ENCODE results near the gene RASGRP4. TPM values are rescaled to one million over a fixed set of nuclear protein-coding genes. Genes with fewer than 3 reads are reported as not detected.

RASGRP4 gene
- polyA plus RNA-seq, 2 of the 4 experiments (the other 2 are of a cell fraction), result 0.22 to 0.30 TPM

DNA sequence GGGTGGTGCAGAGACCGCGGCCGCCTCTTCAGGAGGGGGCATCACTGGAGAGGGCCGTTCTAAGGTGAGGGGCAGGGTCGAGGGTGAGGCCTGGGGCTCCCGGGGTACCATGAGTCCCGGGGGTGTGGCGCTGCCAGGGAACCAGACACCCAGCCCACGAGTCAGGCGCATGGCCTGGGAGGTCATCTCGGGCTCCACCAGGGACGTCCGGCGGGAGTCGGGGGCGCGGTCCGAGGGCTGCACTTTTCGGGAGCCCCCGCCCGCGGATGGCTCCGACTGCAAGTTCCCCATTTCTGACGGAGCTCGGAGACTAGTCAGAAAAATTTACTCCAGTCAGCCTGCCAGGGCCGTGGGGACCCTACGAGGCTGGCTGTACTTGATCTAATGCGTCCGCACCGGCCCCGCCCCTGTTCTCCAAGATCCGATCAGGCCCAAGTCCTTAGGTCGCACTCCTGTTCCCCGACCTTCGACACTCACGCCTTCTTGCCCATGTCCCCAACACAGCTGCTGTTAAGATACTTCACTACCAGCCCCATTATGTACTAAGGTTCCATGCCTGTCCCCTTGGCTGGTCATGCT is 39.0 kb downstream of the RASGRP4 start:
- TF ChIP-seq CHD2 (IDR thresholded peaks at IDR 0.05; ENCODE audit: low read length, partially characterized antibody) (no peak), NR3C1 (IDR thresholded peaks at IDR 0.05) (no peak), FOSL2 (IDR thresholded peaks at IDR 0.05) (no peak), FOSL2 (CRISPR knock-in tag; IDR thresholded peaks at IDR 0.05) (no peak), JUNB (IDR thresholded peaks at IDR 0.05) (no peak)
- H3K4me1 ChIP-seq, result peaks cover 28% of the 10 kb centered on the region
- H3K27ac ChIP-seq, result peak overlapping the region in 1 of 2 experiments; percentile 90; a peak in 3 of 6 replicates
- ChIA-PET POLR2A (interaction anchor here (0.5 to 3.4 kb wide), 14 partner anchors 9 to 544 kb away, joined by 3 to 89 read pairs (median 8); partner anchors contain the start of genes C19orf33, CATSPERG, EIF3K and FAM98C), CTCF (interaction anchor here (0.6 to 12.4 kb wide), 15 partner anchors 9 to 589 kb away, joined by 3 to 254 read pairs (median 4); partner anchors contain the start of genes C19orf33, CATSPERG, FAM98C and MRPS12)
- FAIRE-seq (no peak), DNase-seq (ENCODE audit: low read depth in 1 of 2, low spot score in 1 of 2) (no peak), ATAC-seq (no peak)
- WGBS (ENCODE audit: missing lambda C conversion rate), result 91% methylated on average over 36 of the region's 36 CpGs
- no peaks in the 10 kb centered on the region for H3K9me3 ChIP-seq
- peak overlapping the region; percentile 86 for H3K4me2 ChIP-seq
- peak overlapping the region; percentile 61 for H3K4me3 ChIP-seq

DNA sequence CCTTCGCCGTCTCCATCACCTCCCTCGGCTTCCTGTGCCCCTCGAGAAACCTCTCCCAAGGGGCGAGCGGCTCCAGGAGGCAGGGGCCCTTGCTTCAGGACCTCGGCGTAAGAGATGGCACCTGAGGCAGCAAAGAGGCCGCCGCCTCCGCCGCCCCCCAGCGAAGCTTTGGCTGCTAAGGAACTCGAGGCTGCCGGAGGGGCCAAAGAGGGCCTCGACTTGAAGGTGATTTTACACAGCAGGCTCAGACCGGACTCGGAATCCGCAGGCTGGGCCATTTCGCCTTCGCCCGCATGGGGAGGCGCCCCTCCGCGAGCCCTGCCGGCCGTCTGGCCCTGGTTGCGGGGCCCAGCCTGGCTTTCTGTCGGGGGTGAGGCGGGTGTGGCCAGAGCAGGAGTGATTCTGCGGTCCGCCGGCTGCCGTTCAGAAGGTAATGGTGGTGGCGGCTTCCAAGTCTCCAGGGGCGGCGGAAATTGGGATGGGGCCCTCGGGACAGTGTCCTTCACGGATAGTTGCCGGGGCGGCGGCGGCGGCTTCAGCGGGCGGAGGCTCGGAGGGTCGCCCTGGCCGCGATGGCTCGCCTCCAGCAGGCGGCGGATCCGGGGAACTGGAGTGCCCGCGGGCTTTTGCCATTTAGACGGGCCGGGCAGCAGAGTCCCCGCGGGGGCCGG is 39.6 kb downstream of the RASGRP4 start:
- ATAC-seq, result no peak
- H3K4me3 ChIP-seq, result no peak overlapping the region
- no peak for DNase-seq (ENCODE audit: low read depth in 1 of 2, low spot score in 1 of 2)
- H3K27ac ChIP-seq, result no peak overlapping the region
- ChIA-PET CTCF (interaction anchor here (0.6 to 12.4 kb wide), 9 partner anchors 11 to 487 kb away, joined by 3 to 254 read pairs (median 17); partner anchors contain the start of genes FAM98C and PSMD8), POLR2A (interaction anchor here (1.9 kb wide), 1 partner anchor 25 kb away, joined by 10 read pairs; no protein-coding TSS in a partner anchor)
- H3K9me3 ChIP-seq, result no peaks in the 10 kb centered on the region
- TF ChIP-seq RARB (CRISPR knock-in tag; IDR thresholded peaks at IDR 0.05), result no peak
- no peak for TF ChIP-seq EHF (CRISPR knock-in tag; IDR thresholded peaks at IDR 0.05)
- TF ChIP-seq, protein P1, sequence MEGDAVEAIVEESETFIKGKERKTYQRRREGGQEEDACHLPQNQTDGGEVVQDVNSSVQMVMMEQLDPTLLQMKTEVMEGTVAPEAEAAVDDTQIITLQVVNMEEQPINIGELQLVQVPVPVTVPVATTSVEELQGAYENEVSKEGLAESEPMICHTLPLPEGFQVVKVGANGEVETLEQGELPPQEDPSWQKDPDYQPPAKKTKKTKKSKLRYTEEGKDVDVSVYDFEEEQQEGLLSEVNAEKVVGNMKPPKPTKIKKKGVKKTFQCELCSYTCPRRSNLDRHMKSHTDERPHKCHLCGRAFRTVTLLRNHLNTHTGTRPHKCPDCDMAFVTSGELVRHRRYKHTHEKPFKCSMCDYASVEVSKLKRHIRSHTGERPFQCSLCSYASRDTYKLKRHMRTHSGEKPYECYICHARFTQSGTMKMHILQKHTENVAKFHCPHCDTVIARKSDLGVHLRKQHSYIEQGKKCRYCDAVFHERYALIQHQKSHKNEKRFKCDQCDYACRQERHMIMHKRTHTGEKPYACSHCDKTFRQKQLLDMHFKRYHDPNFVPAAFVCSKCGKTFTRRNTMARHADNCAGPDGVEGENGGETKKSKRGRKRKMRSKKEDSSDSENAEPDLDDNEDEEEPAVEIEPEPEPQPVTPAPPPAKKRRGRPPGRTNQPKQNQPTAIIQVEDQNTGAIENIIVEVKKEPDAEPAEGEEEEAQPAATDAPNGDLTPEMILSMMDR (IDR thresholded peaks at IDR 0.05), result no peak
- no peak for TF ChIP-seq PHF8 (IDR thresholded peaks at IDR 0.05; ENCODE audit: borderline replicate concordance, low read depth)
- no peak for TF ChIP-seq FOXS1 (CRISPR knock-in tag; IDR thresholded peaks at IDR 0.05)
- TF ChIP-seq, protein P2, sequence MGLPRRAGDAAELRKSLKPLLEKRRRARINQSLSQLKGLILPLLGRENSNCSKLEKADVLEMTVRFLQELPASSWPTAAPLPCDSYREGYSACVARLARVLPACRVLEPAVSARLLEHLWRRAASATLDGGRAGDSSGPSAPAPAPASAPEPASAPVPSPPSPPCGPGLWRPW (IDR thresholded peaks at IDR 0.05), result no peak
- TF ChIP-seq ESRRA (IDR thresholded peaks at IDR 0.05; ENCODE audit: borderline replicate concordance, low read length), result no peak
- TF ChIP-seq ZFP36 (IDR thresholded peaks at IDR 0.05; ENCODE audit: borderline replicate concordance, partially characterized antibody), result no peak
- no peak for TF ChIP-seq HOXB13 (CRISPR knock-in tag; IDR thresholded peaks at IDR 0.05; ENCODE audit: low read depth)
- no peak for TF ChIP-seq NPAS2 (CRISPR knock-in tag; IDR thresholded peaks at IDR 0.05; ENCODE audit: borderline replicate concordance)
- TF ChIP-seq, protein P3, sequence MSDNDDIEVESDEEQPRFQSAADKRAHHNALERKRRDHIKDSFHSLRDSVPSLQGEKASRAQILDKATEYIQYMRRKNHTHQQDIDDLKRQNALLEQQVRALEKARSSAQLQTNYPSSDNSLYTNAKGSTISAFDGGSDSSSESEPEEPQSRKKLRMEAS (IDR thresholded peaks at IDR 0.05), result no peak
- no peak for TF ChIP-seq ZC3H11A (IDR thresholded peaks at IDR 0.05)
- TF ChIP-seq POLR2AphosphoS2 (conservative IDR thresholded peaks at IDR 0.05; ENCODE audit: low read length), result no peak
- WGBS (ENCODE audit: missing lambda C conversion rate), result 92% methylated on average over 61 of the region's 61 CpGs
- peaks cover 22% of the 10 kb centered on the region for H3K4me1 ChIP-seq
- FAIRE-seq, result no peak
- H3K4me2 ChIP-seq, result no peak overlapping the region

DNA sequence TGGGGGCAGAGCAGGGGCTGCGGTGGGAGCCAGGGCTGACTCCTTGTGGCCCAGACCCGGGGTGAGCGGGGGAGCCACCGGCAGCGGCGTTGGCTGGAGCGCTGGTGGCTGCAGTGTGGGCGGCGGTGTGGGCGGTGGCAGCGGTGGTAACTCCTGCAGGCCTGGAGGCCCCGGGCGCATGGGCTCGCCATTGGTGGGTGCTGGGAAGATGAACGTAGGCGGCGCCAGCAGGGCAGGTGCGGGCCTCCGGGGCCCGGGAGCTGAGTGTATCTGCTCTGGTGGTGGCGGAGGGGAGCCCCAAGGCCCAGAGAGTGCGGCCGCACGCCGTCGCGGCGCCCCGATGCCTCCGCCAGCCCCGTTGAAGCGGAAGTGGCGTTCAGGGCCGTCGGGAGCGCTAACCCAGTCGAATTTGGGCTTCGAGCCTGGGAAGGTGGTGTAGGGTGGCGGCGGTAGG is 40.2 kb downstream of the RASGRP4 start:
- ChIA-PET POLR2A (interaction anchor here (2.5 kb wide), 1 partner anchor 11 kb away, joined by 28 read pairs; the partner anchor contains the start of gene PSMD8), CTCF (interaction anchor here (0.7 to 12.4 kb wide), 18 partner anchors 11 to 487 kb away, joined by 3 to 254 read pairs (median 10); partner anchors contain the start of genes CATSPERG, FAM98C and PSMD8)
- WGBS (ENCODE audit: missing lambda C conversion rate), result 95% methylated on average over 40 of the region's 40 CpGs
- ATAC-seq (no peak), FAIRE-seq (no peak), DNase-seq (ENCODE audit: low read depth in 1 of 2, low spot score in 1 of 2) (no peak)
- H3K4me3 ChIP-seq, result no peak overlapping the region
- peaks cover 22% of the 10 kb centered on the region for H3K4me1 ChIP-seq
- no peak overlapping the region for H3K4me2 ChIP-seq
- H3K27ac ChIP-seq, result no peak overlapping the region
- TF ChIP-seq, protein P3 (IDR thresholded peaks at IDR 0.05), result no peak
- 0 out of 2 replicates have a peak, but pooled peaks have one; percentile 27 for TF ChIP-seq HOXA7 (CRISPR knock-in tag; IDR thresholded peaks at IDR 0.05)
- no peak for TF ChIP-seq EHMT2 (IDR thresholded peaks at IDR 0.05; ENCODE audit: low read depth)
- TF ChIP-seq CHD2 (IDR thresholded peaks at IDR 0.05; ENCODE audit: low read length, partially characterized antibody), result no peak
- TF ChIP-seq, protein P1 (IDR thresholded peaks at IDR 0.05), result no peak
- TF ChIP-seq, protein P4, sequence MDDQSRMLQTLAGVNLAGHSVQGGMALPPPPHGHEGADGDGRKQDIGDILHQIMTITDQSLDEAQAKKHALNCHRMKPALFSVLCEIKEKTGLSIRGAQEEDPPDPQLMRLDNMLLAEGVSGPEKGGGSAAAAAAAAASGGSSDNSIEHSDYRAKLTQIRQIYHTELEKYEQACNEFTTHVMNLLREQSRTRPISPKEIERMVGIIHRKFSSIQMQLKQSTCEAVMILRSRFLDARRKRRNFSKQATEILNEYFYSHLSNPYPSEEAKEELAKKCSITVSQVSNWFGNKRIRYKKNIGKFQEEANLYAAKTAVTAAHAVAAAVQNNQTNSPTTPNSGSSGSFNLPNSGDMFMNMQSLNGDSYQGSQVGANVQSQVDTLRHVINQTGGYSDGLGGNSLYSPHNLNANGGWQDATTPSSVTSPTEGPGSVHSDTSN (IDR thresholded peaks at IDR 0.05), result no peak
- no peak for TF ChIP-seq PHF8 (IDR thresholded peaks at IDR 0.05; ENCODE audit: borderline replicate concordance, low read depth)
- no peaks in the 10 kb centered on the region for H3K9me3 ChIP-seq

Measured in A549 (cell line).